ENCODE results near the gene MAN1C1. TPM values are rescaled to one million over a fixed set of nuclear protein-coding genes. Genes with fewer than 3 reads are reported as not detected.
"Not testable (repeated sequence)": the region's sequence is repeated elsewhere in the genome, so short reads cannot be mapped to it uniquely, and the experiment has no call there.

Gene MAN1C1
- total RNA-seq, 4 donors from 2014 or later: 28.1 to 60.4 (median 32.7) TPM

DNA sequence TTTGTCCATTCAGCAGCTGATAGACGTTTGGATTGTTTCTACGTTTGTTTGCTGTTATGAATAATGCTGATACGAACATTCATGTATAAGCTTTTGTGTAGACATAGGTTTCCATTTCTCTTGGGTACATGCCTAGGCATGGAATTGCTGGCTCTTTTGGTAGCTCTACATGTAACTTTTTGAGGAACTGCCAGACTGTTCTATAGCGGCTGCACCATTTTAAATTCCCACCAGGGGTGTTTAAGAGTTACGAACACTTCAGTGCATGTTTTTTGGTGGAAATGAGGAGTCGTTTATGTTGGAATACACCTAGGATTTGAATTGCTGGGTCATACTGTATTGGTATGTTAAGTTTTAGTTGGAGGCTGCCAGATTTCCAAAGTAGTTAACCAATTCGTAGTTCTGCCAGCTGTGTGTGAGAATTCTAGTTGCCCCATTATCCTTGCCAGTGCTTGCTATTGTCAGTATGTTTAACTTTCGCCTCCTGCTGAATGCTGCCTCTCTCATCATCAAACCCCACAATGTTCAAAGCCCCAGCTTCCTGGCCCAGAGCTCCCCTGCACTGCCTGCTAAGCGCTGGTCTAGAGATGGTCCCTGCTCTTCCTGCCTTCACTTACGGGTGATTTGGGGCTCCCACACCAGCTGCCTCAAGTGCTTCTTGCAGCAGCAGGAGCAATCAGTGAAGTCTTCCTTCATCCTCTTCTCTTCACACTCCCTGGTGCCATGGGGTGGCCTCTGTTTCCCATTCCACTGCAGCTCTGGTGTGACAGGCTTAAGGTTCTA, 81.0 kb downstream of the MAN1C1 start:
- H3K9me3 ChIP-seq: no peaks in the 10 kb centered on the region
- peaks cover 49 to 84% of the 10 kb centered on the region in 2 donors for H3K4me1 ChIP-seq
- H3K36me3 ChIP-seq: no peaks in the 10 kb centered on the region
- H3K27me3 ChIP-seq: no peaks in the 10 kb centered on the region
- intact Hi-C loops (cut with DNase I): loop anchor here (5.0 to 10.0 kb wide), 3 partner anchors 50 to 100 kb away; partner anchors contain the start of gene MAN1C1
- H3K27ac ChIP-seq: peak overlapping the region in 2 of 3 donors; percentile 93 to 96
- no peak overlapping the region for H3K4me3 ChIP-seq (replicated peaks in 1 of 3)
- TF ChIP-seq POLR2A (IDR thresholded peaks at IDR 0.05): no peak
- TF ChIP-seq, protein P1, sequence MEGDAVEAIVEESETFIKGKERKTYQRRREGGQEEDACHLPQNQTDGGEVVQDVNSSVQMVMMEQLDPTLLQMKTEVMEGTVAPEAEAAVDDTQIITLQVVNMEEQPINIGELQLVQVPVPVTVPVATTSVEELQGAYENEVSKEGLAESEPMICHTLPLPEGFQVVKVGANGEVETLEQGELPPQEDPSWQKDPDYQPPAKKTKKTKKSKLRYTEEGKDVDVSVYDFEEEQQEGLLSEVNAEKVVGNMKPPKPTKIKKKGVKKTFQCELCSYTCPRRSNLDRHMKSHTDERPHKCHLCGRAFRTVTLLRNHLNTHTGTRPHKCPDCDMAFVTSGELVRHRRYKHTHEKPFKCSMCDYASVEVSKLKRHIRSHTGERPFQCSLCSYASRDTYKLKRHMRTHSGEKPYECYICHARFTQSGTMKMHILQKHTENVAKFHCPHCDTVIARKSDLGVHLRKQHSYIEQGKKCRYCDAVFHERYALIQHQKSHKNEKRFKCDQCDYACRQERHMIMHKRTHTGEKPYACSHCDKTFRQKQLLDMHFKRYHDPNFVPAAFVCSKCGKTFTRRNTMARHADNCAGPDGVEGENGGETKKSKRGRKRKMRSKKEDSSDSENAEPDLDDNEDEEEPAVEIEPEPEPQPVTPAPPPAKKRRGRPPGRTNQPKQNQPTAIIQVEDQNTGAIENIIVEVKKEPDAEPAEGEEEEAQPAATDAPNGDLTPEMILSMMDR (IDR thresholded peaks at IDR 0.05): no peak
- no peak for DNase-seq
- 85 to 90% methylated on average over 10 of the region's 10 CpGs for WGBS, 2 donors

DNA sequence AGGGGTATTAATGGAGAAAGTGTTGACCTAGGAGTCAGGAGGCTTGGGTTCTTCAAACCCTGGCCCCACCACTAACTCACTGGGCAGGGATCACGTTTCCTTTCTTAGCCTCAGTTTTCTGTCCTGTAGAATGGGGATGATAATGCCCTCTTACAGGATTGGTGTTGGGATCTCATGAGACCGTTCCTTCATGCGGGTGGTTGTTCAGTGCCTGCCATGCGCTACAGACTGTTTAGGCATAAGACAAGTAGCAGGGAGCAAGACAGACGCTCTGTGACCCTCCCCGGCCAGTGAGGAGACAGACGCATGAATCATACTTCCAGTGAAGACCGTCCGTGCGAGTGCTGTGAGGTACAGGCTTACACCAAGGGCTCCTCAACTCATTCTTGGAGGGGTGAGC, 81.7 kb downstream of the MAN1C1 start:
- DNase-seq: no peak
- intact Hi-C loops (cut with DNase I): loop anchor here (5.0 to 10.0 kb wide), 3 partner anchors 49 to 99 kb away; partner anchors contain the start of gene MAN1C1
- Histone ChIP-seq H3K27ac (peak overlapping the region in 2 of 3 donors; percentile 90 to 91), H3K36me3 (no peaks in the 10 kb centered on the region), H3K9me3 (no peaks in the 10 kb centered on the region), H3K4me3 (replicated peaks in 1 of 3) (no peak overlapping the region), H3K4me1 (peaks cover 49 to 88% of the 10 kb centered on the region in 2 donors), H3K27me3 (no peaks in the 10 kb centered on the region)
- no peak for TF ChIP-seq POLR2A (IDR thresholded peaks at IDR 0.05)
- TF ChIP-seq, protein P1 (IDR thresholded peaks at IDR 0.05): no peak
- 93 to 96% methylated on average over 10 of the region's 10 CpGs for WGBS, 2 donors

DNA sequence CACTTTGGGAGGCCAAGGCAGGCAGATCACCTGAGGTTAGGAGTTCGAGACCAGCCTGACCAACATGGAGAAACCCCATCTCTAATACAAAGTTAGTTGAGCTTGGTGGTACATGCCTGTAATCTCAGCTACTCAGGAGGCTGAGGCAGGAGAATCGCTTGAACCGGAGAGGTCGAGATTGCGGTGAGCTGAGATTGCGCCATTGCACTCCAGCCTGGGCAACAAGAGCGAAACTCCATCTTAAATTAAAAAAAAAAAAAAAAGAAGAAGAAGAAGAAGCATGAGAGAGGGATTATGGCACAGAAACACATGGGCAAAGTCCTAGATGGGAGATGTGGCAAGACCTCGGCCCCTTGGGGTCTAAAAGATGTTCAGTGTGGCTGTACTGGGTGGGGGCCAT, 82.5 kb downstream of the MAN1C1 start:
- H3K4me3 ChIP-seq (replicated peaks in 1 of 3); H3K36me3 ChIP-seq; DNase-seq; H3K27me3 ChIP-seq; H3K9me3 ChIP-seq: not testable (repeated sequence)
- intact Hi-C loops (cut with DNase I): loop anchor here (5.0 to 10.0 kb wide), 3 partner anchors 48 to 98 kb away; partner anchors contain the start of gene MAN1C1
- H3K4me1 ChIP-seq: peaks cover 41 to 80% of the 10 kb centered on the region in 2 donors
- WGBS, 2 donors: 98% methylated on average over 8 of the region's 8 CpGs
- H3K27ac ChIP-seq: peak overlapping the region; percentile 73 to 91 (median 90)

DNA sequence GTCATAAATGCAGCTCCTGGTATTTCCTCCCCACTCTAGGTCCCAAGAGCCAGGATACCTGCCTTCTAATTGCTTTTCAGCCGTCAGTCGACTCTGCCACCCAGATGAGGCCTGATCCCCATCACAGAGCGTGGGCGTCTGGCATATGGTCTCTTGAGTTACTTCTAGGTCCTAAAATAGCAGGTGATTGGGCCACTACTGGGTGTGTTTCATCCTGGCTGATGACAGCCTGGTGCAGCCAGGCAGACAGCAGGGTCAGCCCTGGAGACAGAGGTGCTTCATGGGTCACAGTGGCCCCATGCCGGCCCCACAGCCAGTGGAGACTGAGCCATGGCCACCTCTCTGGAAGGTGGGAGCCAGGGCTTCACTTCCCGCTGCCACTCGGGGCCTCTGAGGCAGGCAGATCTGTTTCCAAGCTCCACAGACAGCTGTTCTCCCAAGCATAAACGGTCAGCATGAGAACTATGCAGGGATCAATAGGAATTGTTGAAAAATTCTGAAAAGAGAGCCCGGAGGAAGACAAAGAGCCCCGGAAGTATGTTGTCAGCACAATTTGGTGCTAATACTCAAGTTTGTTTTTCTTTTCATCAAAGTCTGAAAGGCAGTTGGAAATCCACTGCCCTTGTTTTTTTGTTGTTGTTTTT, 83.0 kb downstream of the MAN1C1 start:
- TF ChIP-seq POLR2A (IDR thresholded peaks at IDR 0.05): peak in 1 of 2 donors; percentile 17
- TF ChIP-seq, protein P1 (IDR thresholded peaks at IDR 0.05): no peak
- H3K4me3 ChIP-seq (replicated peaks in 1 of 3): no peak overlapping the region
- WGBS, 2 donors: 59 to 70% methylated on average over 9 to 10 of the region's 10 CpGs
- peak in 1 of 2 donors; percentile 42 for DNase-seq
- no peaks in the 10 kb centered on the region for H3K36me3 ChIP-seq
- H3K4me1 ChIP-seq: peaks cover 35 to 75% of the 10 kb centered on the region in 2 donors
- intact Hi-C loops (cut with DNase I): loop anchor here (5.0 to 10.0 kb wide), 3 partner anchors 48 to 98 kb away; partner anchors contain the start of gene MAN1C1
- H3K27ac ChIP-seq: peak overlapping the region; percentile 73 to 91 (median 90)
- no peaks in the 10 kb centered on the region for H3K9me3 ChIP-seq
- no peaks in the 10 kb centered on the region for H3K27me3 ChIP-seq

DNA sequence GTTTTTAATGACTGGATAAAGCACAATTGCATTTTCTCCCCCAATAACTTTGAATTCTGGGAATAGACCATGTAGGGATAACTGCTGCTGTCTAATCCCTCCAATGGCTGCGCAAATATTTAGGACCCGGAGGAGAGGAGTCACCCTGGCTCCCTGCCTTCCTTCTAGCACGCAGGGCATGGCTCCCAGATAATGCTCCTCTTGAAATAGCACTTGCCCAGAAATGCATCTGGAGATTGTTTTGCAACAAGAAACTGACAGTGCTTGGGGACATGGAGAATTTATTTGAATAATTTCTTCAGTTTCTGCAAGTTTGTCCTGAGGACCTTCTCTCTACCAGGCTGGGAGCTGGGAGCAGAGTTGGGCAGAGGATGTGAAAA, 83.5 kb downstream of the MAN1C1 start:
- no peak for TF ChIP-seq POLR2A (IDR thresholded peaks at IDR 0.05)
- TF ChIP-seq, protein P1 (IDR thresholded peaks at IDR 0.05): no peak
- 21 to 28% methylated on average over 3 of the region's 3 CpGs for WGBS, 2 donors

More for the DNA sequence above, 83.5 kb downstream of the MAN1C1 start:
- peak overlapping the region; percentile 73 to 91 (median 90) for H3K27ac ChIP-seq
- H3K36me3 ChIP-seq: no peaks in the 10 kb centered on the region
- peaks cover 34 to 73% of the 10 kb centered on the region in 2 donors for H3K4me1 ChIP-seq
- intact Hi-C loops (cut with DNase I): no loop called here
- no peaks in the 10 kb centered on the region for H3K27me3 ChIP-seq
- H3K9me3 ChIP-seq: no peaks in the 10 kb centered on the region
- H3K4me3 ChIP-seq (replicated peaks in 1 of 3): no peak overlapping the region
- DNase-seq: peak; percentile 66 to 73
